GM12872 (cell line): Measurements from ENCODE around the gene PHIP.

Source experiments
- TF ChIP-seq, protein P1 (sequence below): IDR thresholded peaks from 3 replicates; pipeline ENCODE4 v1.5.1; 2011; ENCODE audit warnings: low read depth, mild to moderate bottlenecking, low read length, moderate library complexity; ENCODE audit not compliant: insufficient read depth

Gene PHIP

DNA sequence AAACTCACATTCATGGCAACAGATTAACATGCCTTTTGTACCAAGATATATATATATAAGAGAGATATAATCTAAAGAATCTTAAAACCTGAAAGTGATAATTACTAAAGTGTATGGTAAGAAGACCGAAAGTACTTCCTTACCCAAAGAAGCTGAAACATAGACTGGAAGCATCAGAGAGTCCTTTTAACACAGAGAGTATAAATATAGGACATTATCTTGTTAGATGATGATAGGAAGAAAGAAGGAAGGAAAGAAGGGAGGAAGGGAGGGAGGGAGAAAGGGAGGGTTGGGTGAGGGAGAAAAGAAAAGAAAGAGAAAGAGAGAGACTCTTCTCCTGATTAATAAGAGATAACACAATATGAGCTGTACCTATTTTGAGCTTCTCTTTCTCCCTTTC, 68.2 kb downstream of the PHIP start:
- TF ChIP-seq, protein P1, sequence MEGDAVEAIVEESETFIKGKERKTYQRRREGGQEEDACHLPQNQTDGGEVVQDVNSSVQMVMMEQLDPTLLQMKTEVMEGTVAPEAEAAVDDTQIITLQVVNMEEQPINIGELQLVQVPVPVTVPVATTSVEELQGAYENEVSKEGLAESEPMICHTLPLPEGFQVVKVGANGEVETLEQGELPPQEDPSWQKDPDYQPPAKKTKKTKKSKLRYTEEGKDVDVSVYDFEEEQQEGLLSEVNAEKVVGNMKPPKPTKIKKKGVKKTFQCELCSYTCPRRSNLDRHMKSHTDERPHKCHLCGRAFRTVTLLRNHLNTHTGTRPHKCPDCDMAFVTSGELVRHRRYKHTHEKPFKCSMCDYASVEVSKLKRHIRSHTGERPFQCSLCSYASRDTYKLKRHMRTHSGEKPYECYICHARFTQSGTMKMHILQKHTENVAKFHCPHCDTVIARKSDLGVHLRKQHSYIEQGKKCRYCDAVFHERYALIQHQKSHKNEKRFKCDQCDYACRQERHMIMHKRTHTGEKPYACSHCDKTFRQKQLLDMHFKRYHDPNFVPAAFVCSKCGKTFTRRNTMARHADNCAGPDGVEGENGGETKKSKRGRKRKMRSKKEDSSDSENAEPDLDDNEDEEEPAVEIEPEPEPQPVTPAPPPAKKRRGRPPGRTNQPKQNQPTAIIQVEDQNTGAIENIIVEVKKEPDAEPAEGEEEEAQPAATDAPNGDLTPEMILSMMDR, result no peak

DNA sequence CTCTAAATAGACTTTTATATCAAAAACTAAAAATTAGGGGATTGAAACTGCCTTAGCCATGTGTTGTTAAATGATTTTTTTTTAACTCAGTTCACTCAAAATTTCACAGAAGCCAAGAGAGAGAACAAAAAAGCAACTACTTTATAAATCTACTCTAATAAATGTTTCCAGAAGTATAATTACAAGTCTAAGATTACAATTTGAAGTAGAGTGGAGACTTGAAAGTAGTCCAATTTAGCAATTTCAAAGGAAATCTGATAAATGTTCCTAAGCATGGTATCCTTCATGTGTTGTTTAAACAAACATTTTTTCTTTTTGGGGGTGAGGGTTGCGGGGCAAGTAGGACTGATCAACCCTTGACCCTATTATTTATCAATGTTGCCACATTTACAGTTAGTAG, 72.6 kb downstream of the PHIP start:
- TF ChIP-seq, protein P1, result no peak

DNA sequence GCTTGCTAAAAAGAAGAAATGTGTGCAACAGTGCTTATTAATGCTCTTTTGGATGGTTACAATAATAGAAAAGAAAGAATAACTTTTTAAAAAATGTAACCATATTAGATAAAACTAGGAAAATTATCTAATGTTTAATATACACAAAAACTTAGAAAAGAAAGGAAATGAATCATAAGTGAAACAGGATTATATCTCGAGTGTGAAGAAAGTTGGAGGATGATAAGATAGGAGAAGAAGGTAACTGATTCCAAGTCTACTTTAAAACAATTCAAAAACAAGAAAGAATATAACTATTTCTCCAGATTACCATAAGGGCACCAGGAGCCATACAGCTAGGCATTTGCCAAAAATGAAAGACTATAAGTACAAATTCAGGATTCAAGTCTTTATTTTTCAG, 73.0 kb downstream of the PHIP start:
- TF ChIP-seq, protein P1, result no peak

DNA sequence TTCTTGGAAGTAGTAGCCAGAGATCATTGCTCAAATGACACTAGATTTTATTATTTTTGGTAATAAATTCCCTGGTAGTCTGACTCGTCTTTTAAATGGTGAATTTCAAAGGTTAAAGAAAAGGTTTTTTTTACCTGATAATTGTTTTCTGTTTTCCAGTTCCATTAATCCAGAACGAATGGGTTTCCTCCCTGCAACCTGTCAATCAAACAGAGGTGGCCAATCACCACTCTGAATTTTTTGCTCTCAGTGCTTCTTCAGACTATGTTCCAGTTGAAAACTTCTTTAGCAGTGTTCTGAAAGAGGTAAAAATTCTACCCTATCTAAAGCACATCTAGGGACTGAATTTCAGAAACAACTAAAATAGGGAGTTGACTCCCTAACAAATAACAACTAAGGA, 73.8 kb downstream of the PHIP start:
- TF ChIP-seq, protein P1, result no peak

DNA sequence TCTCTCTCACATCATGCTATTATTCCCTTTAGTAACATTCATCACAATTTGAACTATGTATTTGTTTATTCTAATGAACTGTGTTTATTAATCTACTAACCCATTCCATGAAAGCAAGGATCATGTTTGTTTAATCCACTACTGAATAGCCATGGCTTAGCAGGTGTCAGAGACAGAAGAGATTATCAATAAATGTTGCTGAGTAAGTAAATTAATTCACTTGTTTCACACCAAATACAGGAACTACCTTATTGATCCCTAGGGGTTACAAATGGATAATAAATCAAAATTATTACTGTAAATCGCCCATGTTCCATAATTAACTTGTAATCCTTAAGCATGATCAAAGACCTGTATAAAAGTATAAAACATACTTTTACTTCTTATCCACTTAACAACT, 76.6 kb downstream of the PHIP start:
- TF ChIP-seq, protein P1, result no peak

DNA sequence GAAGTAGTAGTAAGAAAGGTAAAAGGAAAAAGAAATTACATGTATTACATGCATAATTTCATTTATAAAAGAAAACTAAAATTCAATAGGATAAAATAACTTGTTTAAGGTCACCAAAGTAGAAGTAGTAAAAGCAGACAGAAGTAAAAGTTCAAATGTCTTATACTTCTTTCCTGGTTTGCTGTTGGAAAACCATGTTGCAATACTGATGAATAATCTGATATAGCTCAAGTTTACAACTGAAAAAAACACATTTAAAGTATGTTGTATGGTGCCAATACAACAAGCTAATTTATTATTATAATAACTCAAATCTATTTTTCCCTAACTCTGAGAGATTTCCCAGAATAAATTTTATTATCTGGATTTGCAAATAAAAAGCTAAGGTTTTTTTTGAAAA, 78.3 kb downstream of the PHIP start:
- TF ChIP-seq, protein P1, result no peak

DNA sequence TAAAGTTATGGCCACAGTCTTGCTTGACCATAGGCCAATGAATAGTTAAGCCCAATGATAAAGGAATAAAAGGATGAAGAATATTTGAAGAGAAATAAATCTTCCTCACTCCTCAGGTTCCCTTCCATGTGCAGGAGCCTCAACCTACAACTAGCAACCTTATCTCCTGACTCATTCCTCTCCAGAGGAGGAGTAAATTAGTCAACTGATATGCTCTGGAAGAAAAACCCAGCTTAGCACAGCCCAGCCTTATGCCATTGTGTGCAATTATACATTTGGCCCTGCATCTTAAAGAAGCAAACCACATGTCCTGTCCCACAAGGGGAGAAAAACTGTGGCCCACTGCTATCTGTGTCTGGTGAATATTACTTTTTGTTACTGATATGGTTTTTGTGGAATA, 82.1 kb downstream of the PHIP start:
- TF ChIP-seq, protein P1, result no peak

DNA sequence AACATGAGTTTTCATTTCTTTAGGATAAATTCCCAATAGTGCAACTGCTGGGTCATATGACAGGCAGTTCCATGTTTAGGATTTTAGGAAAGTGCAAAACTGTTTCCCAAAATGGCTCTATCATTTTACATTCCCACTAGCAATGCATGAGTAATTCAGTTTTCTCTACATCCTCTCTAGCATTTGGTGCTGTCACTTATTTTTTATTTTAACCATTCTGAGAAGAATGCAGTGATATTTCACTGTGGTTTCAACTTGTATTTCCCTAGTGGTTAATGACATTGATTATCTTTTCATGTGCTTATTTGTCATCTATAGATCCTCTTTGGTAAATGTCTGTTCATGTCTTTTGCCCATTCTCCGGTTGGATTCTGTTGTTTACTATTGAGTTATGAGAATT, 82.7 kb downstream of the PHIP start:
- TF ChIP-seq, protein P1, result no peak
